Osteoblast (primary cell): ENCODE data around the gene DPP10. TPM values are rescaled to one million over a fixed set of nuclear protein-coding genes. Genes with fewer than 3 reads are reported as not detected.

Experiments
- DNase-seq: peaks from one replicate; pipeline ENCODE4 v3.0.0; 2011; ENCODE audit warnings: low spot score, mixed read lengths; ENCODE audit not compliant: insufficient read length; ENCODE audit errors: missing footprints
- H2AFZ ChIP-seq: 2 replicates; pipeline ENCODE4 v1.6.0; 2011; ENCODE audit warnings: mild to moderate bottlenecking, low read length
- H3K27ac ChIP-seq: 2 replicates; pipeline ENCODE4 v1.5.1; 2011; ENCODE audit warnings: mild to moderate bottlenecking, low read depth, low read length, moderate library complexity
- H3K27me3 ChIP-seq: 2 replicates; pipeline ENCODE4 v1.6.0; 2012; ENCODE audit warnings: mild to moderate bottlenecking, control low read depth, inconsistent platforms, low read length, moderate library complexity; ENCODE audit not compliant: insufficient read depth
- H3K36me3 ChIP-seq: 2 replicates; pipeline ENCODE4 v1.5.1; 2011; ENCODE audit warnings: mild to moderate bottlenecking, low read length, control low read depth, moderate library complexity; ENCODE audit not compliant: insufficient read depth
- H3K4me1 ChIP-seq: 2 replicates; pipeline ENCODE4 v1.5.1; 2011; ENCODE audit warnings: mild to moderate bottlenecking, low read length, control low read depth, moderate library complexity; ENCODE audit not compliant: insufficient read depth
- H3K4me2 ChIP-seq: 2 replicates; pipeline ENCODE4 v1.6.0; 2011; ENCODE audit warnings: mild to moderate bottlenecking, low read length; ENCODE audit not compliant: insufficient read depth
- H3K4me3 ChIP-seq: fragments of 200-600 bp; sonication (generic); 3 replicates; pipeline ENCODE4 v1.5.1; 2012; ENCODE audit warnings: mild to moderate bottlenecking, low read length, inconsistent platforms; ENCODE audit not compliant: insufficient read depth
- H3K79me2 ChIP-seq: 2 replicates; pipeline ENCODE4 v1.6.0; 2012; ENCODE audit warnings: mild to moderate bottlenecking, low read length, control low read depth, inconsistent platforms; ENCODE audit not compliant: insufficient read depth
- H3K9me3 ChIP-seq: 2 replicates; pipeline ENCODE4 v1.5.1; 2011; ENCODE audit warnings: low read depth, low read length, control low read depth
- H4K20me1 ChIP-seq: 2 replicates; pipeline ENCODE4 v1.6.0; 2012; ENCODE audit warnings: mild to moderate bottlenecking, low read length, control low read depth; ENCODE audit not compliant: insufficient read depth
- CTCF ChIP-seq: IDR thresholded peaks from 2 replicates; pipeline ENCODE4 v1.5.1; 2011; ENCODE audit warnings: mild to moderate bottlenecking, low read depth, low read length, moderate library complexity; ENCODE audit errors: extremely low read depth
- total RNA-seq: library from RNA; depleted of rRNA; stranded (reverse); fragments of >200 nt; gene quantifications from 2 replicates; pipeline ENCODE4 v1.2.3, GENCODE V29; 2012

The DPP10 gene
- total RNA-seq, 1 donor, result not detected

GRCh38 chr2:115684345-115684744, 1241.9 kb downstream of the DPP10 start:
- no peak overlapping the region for H3K4me3 ChIP-seq
- no peak overlapping the region for H3K4me2 ChIP-seq
- H3K36me3 ChIP-seq, result no peaks in the 10 kb centered on the region
- H3K79me2 ChIP-seq, result no peaks in the 10 kb centered on the region
- no peak overlapping the region for H3K27ac ChIP-seq
- H2AFZ ChIP-seq, result no peak overlapping the region
- H3K9me3 ChIP-seq, result no peaks in the 10 kb centered on the region
- no peaks in the 10 kb centered on the region for H3K4me1 ChIP-seq
- DNase-seq, result no peak
- TF ChIP-seq CTCF, result no peak
- no peaks in the 10 kb centered on the region for H4K20me1 ChIP-seq
- H3K27me3 ChIP-seq, result no peaks in the 10 kb centered on the region

- Histone ChIP-seq H3K4me1 (no peaks in the 10 kb centered on the region), H3K27me3 (no peaks in the 10 kb centered on the region), H3K4me2 (no peak overlapping the region), H4K20me1 (no peaks in the 10 kb centered on the region), H2AFZ (no peak overlapping the region), H3K27ac (no peak overlapping the region), H3K79me2 (no peaks in the 10 kb centered on the region), H3K36me3 (no peaks in the 10 kb centered on the region), H3K9me3 (no peaks in the 10 kb centered on the region), H3K4me3 (no peak overlapping the region)
- TF ChIP-seq CTCF, result no peak
- no peak for DNase-seq
Measured at GRCh38 chr2:115691409-115691808, 1249.0 kb downstream of the DPP10 start.

GRCh38 chr2:115694651-115695050, 1252.2 kb downstream of the DPP10 start:
- no peaks in the 10 kb centered on the region for H3K36me3 ChIP-seq
- H4K20me1 ChIP-seq, result no peaks in the 10 kb centered on the region
- TF ChIP-seq CTCF, result no peak
- no peak overlapping the region for H2AFZ ChIP-seq
- no peaks in the 10 kb centered on the region for H3K27me3 ChIP-seq
- no peak overlapping the region for H3K4me2 ChIP-seq
- no peak for DNase-seq
- H3K79me2 ChIP-seq, result no peaks in the 10 kb centered on the region
- H3K27ac ChIP-seq, result no peak overlapping the region
- no peak overlapping the region for H3K4me3 ChIP-seq
- no peaks in the 10 kb centered on the region for H3K9me3 ChIP-seq
- H3K4me1 ChIP-seq, result no peaks in the 10 kb centered on the region

GRCh38 chr2:115733190-115733775, 1290.8 kb downstream of the DPP10 start:
- no peaks in the 10 kb centered on the region for H3K9me3 ChIP-seq
- H3K4me1 ChIP-seq, result no peaks in the 10 kb centered on the region
- H3K79me2 ChIP-seq, result no peaks in the 10 kb centered on the region
- H3K27me3 ChIP-seq, result no peaks in the 10 kb centered on the region
- no peak overlapping the region for H3K27ac ChIP-seq
- H3K36me3 ChIP-seq, result no peaks in the 10 kb centered on the region
- no peak for DNase-seq
- no peak overlapping the region for H3K4me3 ChIP-seq
- H2AFZ ChIP-seq, result no peak overlapping the region
- no peaks in the 10 kb centered on the region for H4K20me1 ChIP-seq
- H3K4me2 ChIP-seq, result no peak overlapping the region
- TF ChIP-seq CTCF, result no peak
